Vagina (tissue), 2 donors: ENCODE data around the gene PHLDB1.
"Not testable (repeated sequence)": the region's sequence is repeated elsewhere in the genome, so short reads cannot be mapped to it uniquely, and the experiment has no call there.

Source experiments
- POLR2A ChIP-seq, 2 donors: fragments of 450-650 bp; IDR thresholded peaks; one replicate each; pipeline ENCODE4 v1.6.1; 2017; ENCODE audit warnings: antibody characterized with exemption in 2 of 2, mild to moderate bottlenecking in 2 of 2, moderate library complexity in 2 of 2
- POLR2AphosphoS5 ChIP-seq, 2 donors: sonication (generic); formaldehyde crosslinking; IDR thresholded peaks; one replicate each; pipeline ENCODE4 v1.9.0; 2017; ENCODE audit warnings: antibody characterized with exemption in 2 of 2, mild to moderate bottlenecking in 2 of 2, low read depth in 1 of 2; ENCODE audit not compliant: insufficient read depth in 1 of 2
- TF ChIP-seq, protein P1 (sequence below), 3 experiments: fragments of 450-650 bp in 2 of 3; fragments of 200-600 bp in 1 of 3; sonication (generic) in 1 of 3; IDR thresholded peaks; one replicate each; pipeline ENCODE4 v1.5.1; 2017 to 2019; ENCODE audit warnings: antibody characterized with exemption in 3 of 3, mild to moderate bottlenecking in 2 of 3, moderate library complexity in 2 of 3

DNA sequence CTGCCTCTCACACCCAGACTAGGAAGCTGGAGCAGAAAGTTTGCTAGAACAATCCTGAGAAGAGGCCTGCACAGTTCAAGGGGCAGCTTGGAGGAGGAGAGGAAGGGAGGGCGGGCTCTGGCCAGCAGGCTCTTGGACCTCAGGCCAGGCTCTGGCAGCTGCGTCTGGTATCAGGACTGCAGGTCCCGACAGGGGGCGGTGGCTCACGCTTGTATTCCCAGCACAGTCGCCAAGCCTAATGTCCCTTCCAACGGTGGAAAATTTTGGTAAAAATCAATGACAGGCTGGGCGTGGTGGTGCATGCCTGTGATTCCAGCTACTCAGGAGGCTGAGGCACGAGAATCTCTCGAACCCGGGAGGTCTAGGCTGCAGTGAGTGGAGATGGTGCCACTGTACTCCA is 71.5 kb downstream of the PHLDB1 start:
- TF ChIP-seq, protein P1, sequence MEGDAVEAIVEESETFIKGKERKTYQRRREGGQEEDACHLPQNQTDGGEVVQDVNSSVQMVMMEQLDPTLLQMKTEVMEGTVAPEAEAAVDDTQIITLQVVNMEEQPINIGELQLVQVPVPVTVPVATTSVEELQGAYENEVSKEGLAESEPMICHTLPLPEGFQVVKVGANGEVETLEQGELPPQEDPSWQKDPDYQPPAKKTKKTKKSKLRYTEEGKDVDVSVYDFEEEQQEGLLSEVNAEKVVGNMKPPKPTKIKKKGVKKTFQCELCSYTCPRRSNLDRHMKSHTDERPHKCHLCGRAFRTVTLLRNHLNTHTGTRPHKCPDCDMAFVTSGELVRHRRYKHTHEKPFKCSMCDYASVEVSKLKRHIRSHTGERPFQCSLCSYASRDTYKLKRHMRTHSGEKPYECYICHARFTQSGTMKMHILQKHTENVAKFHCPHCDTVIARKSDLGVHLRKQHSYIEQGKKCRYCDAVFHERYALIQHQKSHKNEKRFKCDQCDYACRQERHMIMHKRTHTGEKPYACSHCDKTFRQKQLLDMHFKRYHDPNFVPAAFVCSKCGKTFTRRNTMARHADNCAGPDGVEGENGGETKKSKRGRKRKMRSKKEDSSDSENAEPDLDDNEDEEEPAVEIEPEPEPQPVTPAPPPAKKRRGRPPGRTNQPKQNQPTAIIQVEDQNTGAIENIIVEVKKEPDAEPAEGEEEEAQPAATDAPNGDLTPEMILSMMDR (IDR thresholded peaks at IDR 0.05): not testable (repeated sequence)
- not testable (repeated sequence) for TF ChIP-seq POLR2A (IDR thresholded peaks at IDR 0.05); POLR2AphosphoS5 (IDR thresholded peaks at IDR 0.05; ENCODE audit: insufficient read depth in 1 of 2, low read depth in 1 of 2)
